GM19397 (cell line): ENCODE measurements around the gene SNX33.
"Not testable (repeated sequence)": the region's sequence is repeated elsewhere in the genome, so short reads cannot be mapped to it uniquely, and the experiment has no call there.

Source experiments
- ATAC-seq: cut with Tn5 transposase; IDR thresholded peaks from one replicate; pipeline ENCODE4 v1.9.1; 2021; ENCODE audit warnings: mild to moderate bottlenecking, moderate library complexity; ENCODE audit not compliant: unreplicated experiment

SNX33 gene

DNA sequence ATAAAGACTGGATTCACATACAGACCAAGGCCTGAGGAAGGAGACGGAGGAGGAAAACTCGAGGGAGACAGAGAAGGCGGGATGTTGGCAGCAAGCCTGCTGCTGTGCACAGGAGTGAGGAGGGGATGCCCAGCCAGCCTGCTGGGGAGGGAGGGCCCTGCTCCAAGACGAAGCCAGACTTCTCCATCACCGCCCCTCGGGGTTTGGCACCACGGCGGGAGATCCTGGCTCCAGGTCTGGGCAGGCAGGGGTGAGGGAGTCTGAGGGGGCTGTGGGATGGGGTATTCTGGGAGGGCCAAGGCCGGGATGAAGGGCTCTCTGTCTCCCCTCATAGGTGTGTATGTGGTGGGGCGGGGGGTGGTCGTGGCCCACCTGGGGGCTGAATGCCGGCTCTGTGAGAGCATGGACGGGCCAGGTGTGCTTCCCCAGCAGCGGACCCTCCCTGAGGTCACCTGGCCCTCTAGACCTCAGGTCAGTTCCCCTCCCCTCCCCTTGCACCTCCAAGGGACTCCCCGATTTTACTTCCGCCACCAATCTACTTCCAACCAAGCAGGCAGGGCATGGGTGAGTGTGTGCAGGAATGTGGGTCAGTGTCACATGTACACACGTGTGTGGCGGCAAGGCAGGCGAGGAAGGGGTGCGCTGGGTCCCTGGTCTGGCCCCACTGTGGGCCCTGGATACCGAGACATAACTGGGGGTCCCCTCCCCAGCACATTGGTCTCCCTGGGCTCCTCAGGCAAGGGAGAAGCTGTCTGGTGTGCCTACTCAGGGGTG, 50.4 kb downstream of the SNX33 start:
- not testable (repeated sequence) for ATAC-seq

- not testable (repeated sequence) for ATAC-seq
These were observed 51.8 kb downstream of the SNX33 start for GRCh38 chr15:75699517-75699916.

GRCh38 chr15:75699961-75700874, 52.5 kb downstream of the SNX33 start:
- ATAC-seq = peak; percentile 49

- ATAC-seq = not testable (repeated sequence)
These were observed 53.6 kb downstream of the SNX33 start for GRCh38 chr15:75701071-75702003.

- ATAC-seq = no peak
These were observed 54.7 kb downstream of the SNX33 start for GRCh38 chr15:75702436-75702835.

- not testable (repeated sequence) for ATAC-seq
These were observed 55.9 kb downstream of the SNX33 start for GRCh38 chr15:75703440-75704262.

GRCh38 chr15:75704263-75704615, 56.5 kb downstream of the SNX33 start:
- ATAC-seq = no peak

DNA sequence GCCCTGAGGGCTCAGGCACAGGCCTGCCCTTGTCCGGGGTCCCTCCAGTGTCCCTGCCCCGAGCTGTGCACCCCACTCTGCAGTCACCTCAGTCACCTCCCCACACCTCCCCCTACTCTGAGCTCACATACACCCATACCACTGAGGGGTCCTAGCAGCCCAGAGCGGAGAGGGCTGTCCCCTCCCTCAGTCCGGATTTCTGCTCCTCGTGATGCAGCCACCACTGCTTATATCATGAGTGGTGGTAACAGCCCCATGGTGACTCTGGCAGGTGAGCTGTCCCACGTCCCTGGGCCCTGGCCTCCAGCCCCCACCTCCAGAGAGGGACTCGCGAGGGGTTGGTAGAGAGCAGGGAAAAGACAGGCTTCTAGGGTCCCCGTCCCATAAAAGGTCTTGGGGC, 56.9 kb downstream of the SNX33 start:
- no peak for ATAC-seq

DNA sequence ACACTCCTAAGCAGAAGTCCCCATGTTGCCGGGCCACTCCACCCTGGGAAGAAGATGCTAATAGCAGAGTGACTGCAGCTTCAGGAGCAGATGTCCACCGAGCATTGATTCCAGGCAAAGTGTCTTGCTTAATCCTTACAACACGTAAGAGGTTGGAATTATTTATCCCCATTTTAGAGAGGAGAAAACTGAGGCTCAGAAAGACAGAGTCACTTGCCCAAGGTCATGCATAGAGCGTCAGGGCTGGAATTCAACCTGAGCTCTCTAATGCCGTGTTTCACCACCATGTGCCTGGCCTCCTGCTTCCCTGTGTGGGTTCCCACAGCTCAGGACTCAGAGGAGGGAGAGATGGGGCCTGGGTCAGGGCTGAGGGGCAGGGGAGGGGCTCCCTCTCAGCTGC, 57.7 kb downstream of the SNX33 start:
- ATAC-seq = not testable (repeated sequence)

GRCh38 chr15:75705854-75706681, 58.4 kb downstream of the SNX33 start:
- no peak for ATAC-seq

GRCh38 chr15:75706682-75706954, 58.9 kb downstream of the SNX33 start:
- ATAC-seq = no peak

GRCh38 chr15:75709458-75709857, 61.7 kb downstream of the SNX33 start:
- not testable (repeated sequence) for ATAC-seq

- not testable (repeated sequence) for ATAC-seq
These were observed 63.2 kb downstream of the SNX33 start for GRCh38 chr15:75710874-75711273.

DNA sequence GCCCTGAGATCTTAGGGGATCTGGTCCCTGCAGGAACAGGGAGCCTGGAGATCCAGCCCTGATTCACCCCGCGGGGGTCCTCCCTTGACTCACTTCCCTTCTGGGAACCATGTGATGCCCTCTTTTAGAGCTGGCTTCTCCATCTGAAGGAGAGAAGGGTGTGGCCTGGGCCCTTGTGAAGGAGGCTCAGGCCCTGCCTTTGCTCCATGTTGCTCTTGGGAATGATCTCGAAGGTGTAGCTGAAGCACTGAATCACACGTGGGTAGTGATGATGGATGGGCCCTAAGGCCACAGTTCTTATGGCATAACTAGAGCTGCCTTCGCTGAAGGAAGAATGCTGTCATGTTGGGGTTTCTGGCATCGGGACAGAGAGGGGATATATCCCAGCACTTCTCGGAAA, 63.8 kb downstream of the SNX33 start:
- ATAC-seq = not testable (repeated sequence)
